Endothelial cell of umbilical vein (primary cell): Measurements from ENCODE around the gene FBXO24. TPM values are rescaled to one million over a fixed set of nuclear protein-coding genes. Genes with fewer than 3 reads are reported as not detected.

Experiments
- BruUV-seq: library from RNA; stranded (reverse); fragments of 400-500 nt; replicated peaks from 2 replicates; lab custom pipeline; 2021; lab: Mats Ljungman, UMichigan
- CTCF ChIA-PET: fragments of 300-600, 350-600 bp; sonication (Branson Sonifier 250); formaldehyde crosslinking; loops from one replicate; lab custom pipeline; 2021; ENCODE audit warnings: antibody characterized with exemption, inconsistent platforms; lab: Charles Lee
- POLR2A ChIA-PET: fragments of 300-600, 350-600 bp; sonication (Branson Sonifier 250); formaldehyde crosslinking; loops from one replicate; lab custom pipeline; 2021; ENCODE audit warnings: antibody characterized with exemption, inconsistent platforms; lab: Charles Lee
- DNase-seq: peaks from one replicate; pipeline ENCODE4 v3.0.0-alpha.2; 2011; ENCODE audit warnings: low read depth, low spot score
- FAIRE-seq: peaks from 2 replicates; lab custom pipeline; 2011; peaks lifted over from hg19 to GRCh38; lab: Jason Lieb, UNC
- H2AFZ ChIP-seq: 2 replicates; pipeline ENCODE4 v1.6.0; 2012; ENCODE audit warnings: low read depth, low read length, control low read depth, inconsistent platforms
- H3K27ac ChIP-seq: 2 replicates; pipeline ENCODE4 v1.5.1; 2011; ENCODE audit warnings: low read depth, mild to moderate bottlenecking, control low read depth, low read length, moderate library complexity; ENCODE audit not compliant: insufficient read depth
- H3K27me3 ChIP-seq, 2 experiments: 2 replicates each; pipeline versions ENCODE4 v1.6.0 to v1.6.1; 2011; ENCODE audit warnings: low read length in 2 of 2, mixed read lengths in 1 of 2; ENCODE audit not compliant: control insufficient read depth in 2 of 2, insufficient read depth in 2 of 2
- H3K36me3 ChIP-seq, 2 experiments: 2 replicates in 1 of 2; 3 replicates in 1 of 2; pipeline ENCODE4 v1.5.1; 2011; ENCODE audit warnings: low read length in 2 of 2, mild to moderate bottlenecking in 1 of 2, moderate library complexity in 1 of 2; ENCODE audit not compliant: control insufficient read depth in 2 of 2, insufficient read depth in 2 of 2; ENCODE audit errors: extremely low read depth in 1 of 2
- H3K4me1 ChIP-seq: 3 replicates; pipeline ENCODE4 v1.5.1; 2011; ENCODE audit warnings: mild to moderate bottlenecking, low read length; ENCODE audit not compliant: control insufficient read depth, insufficient read depth; ENCODE audit errors: extremely low read depth
- H3K4me2 ChIP-seq: 2 replicates; pipeline ENCODE4 v1.6.1; 2011; ENCODE audit warnings: low read length, control low read depth, mixed read lengths; ENCODE audit not compliant: insufficient read depth
- H3K4me3 ChIP-seq, 3 experiments: fragments of 200-600 bp in 1 of 3; sonication (generic), shearing (Covaris generic) in 1 of 3; replicated peaks in 1 of 3; 2 replicates each; pipeline ENCODE4 v1.5.1; 2011 to 2016; ENCODE audit warnings: control low read depth in 3 of 3, low read length in 3 of 3, mild to moderate bottlenecking in 2 of 3, inconsistent platforms in 1 of 3, low read depth in 1 of 3, moderate library complexity in 1 of 3; ENCODE audit not compliant: insufficient read depth in 1 of 3
- H3K79me2 ChIP-seq: 2 replicates; pipeline ENCODE4 v1.6.0; 2012; ENCODE audit warnings: low read length, inconsistent platforms; ENCODE audit not compliant: control insufficient read depth, insufficient read depth
- H3K9ac ChIP-seq: replicated peaks from 2 replicates; pipeline ENCODE3; 2011; ENCODE audit warnings: low read length, control low read depth; ENCODE audit not compliant: insufficient read depth; ENCODE audit errors: extremely low read depth
- H3K9me1 ChIP-seq: replicated peaks from 3 replicates; pipeline ENCODE4 v1.6.0; 2011; ENCODE audit warnings: mild to moderate bottlenecking, low read length; ENCODE audit not compliant: control insufficient read depth, insufficient read depth; ENCODE audit errors: extremely low read depth
- H3K9me3 ChIP-seq: replicated peaks from 2 replicates; pipeline ENCODE4 v1.5.1; 2012; ENCODE audit warnings: low read length, inconsistent platforms; ENCODE audit not compliant: control insufficient read depth, insufficient read depth
- H4K20me1 ChIP-seq: replicated peaks from 2 replicates; pipeline ENCODE3; 2011; ENCODE audit warnings: mild to moderate bottlenecking, low read length; ENCODE audit not compliant: control insufficient read depth, insufficient read depth; ENCODE audit errors: extremely low read depth
- EZH2 ChIP-seq: IDR thresholded peaks from 2 replicates; pipeline ENCODE4 v1.6.1; 2012; ENCODE audit warnings: borderline replicate concordance, low read depth, mild to moderate bottlenecking, moderate library complexity, low read length, inconsistent platforms; ENCODE audit not compliant: severe bottlenecking
- FOS ChIP-seq: IDR thresholded peaks from 2 replicates; pipeline ENCODE4 v1.6.1; 2011; ENCODE audit warnings: mild to moderate bottlenecking, low read length, moderate library complexity, borderline replicate concordance; ENCODE audit not compliant: insufficient read depth
- GATA2 ChIP-seq: IDR thresholded peaks from 2 replicates; pipeline ENCODE4 v1.7.0; 2011; ENCODE audit warnings: low read depth, mild to moderate bottlenecking, moderate library complexity, mixed read lengths, low read length; ENCODE audit not compliant: insufficient read length, insufficient read depth
- JUN ChIP-seq: IDR thresholded peaks from 2 replicates; pipeline ENCODE4 v1.6.1; 2011; ENCODE audit warnings: borderline replicate concordance, low read depth; ENCODE audit not compliant: insufficient read length, insufficient read depth
- MYC ChIP-seq: IDR thresholded peaks from one replicate; pipeline ENCODE4 v1.6.1; 2011; ENCODE audit warnings: mild to moderate bottlenecking, low read depth, low read length
- POLR2A ChIP-seq: IDR thresholded peaks from 2 replicates; pipeline ENCODE4 v1.6.1; 2012; ENCODE audit warnings: low read depth, mild to moderate bottlenecking, control low read depth, low read length
- POLR2AphosphoS5 ChIP-seq: IDR thresholded peaks from 2 replicates; pipeline ENCODE4 v1.6.1; 2012; ENCODE audit warnings: low read depth, mild to moderate bottlenecking, control low read depth, low read length, moderate library complexity; ENCODE audit not compliant: insufficient read depth
- dilution Hi-C: fragments of 300-500 bp; cut with MboI; formaldehyde crosslinking; loops from one replicate; pipeline ENCODE4 v1.15.0; 2019; ENCODE audit warnings: low sequenced_read_pairs; ENCODE audit not compliant: extremely low pct_ligation_motif_present
- intact Hi-C: fragments of 100-400 bp; cut with micrococcal nuclease; formaldehyde crosslinking; loops from one replicate; pipeline ENCODE4 v1.10.0; 2022
- polyA plus RNA-seq, 4 experiments: library from polyadenylated mRNA; depleted of rRNA in 3 of 4; stranded (reverse) in 3 of 4; unstranded in 1 of 4; fragments of >200 nt; gene quantifications; 2 replicates each; pipeline versions ENCODE4 v1.2.1 to v1.2.3, GENCODE V29; 2011 to 2012; ENCODE audit warnings: missing spikeins in 1 of 4
- total RNA-seq: library from RNA; stranded (reverse); gene quantifications from 2 replicates; pipeline ENCODE4 v1.2.3, GENCODE V29; 2021
- TF ChIP-seq, protein P1 (sequence below), 2 donors: IDR thresholded peaks; 1 replicate in 1 of 2; 2 replicates in 1 of 2; pipeline ENCODE4 v1.5.1; 2011; ENCODE audit warnings: low read length in 2 of 2, mild to moderate bottlenecking in 2 of 2, moderate library complexity in 2 of 2, control low read depth in 1 of 2, inconsistent platforms in 1 of 2, low read depth in 1 of 2; ENCODE audit not compliant: insufficient read depth in 1 of 2; ENCODE audit errors: extremely low read depth in 1 of 2
- TF ChIP-seq, protein P2 (sequence below): IDR thresholded peaks from 2 replicates; pipeline ENCODE4 v1.6.1; 2011; ENCODE audit not compliant: insufficient read depth, insufficient read length

FBXO24 gene
- total and polyA plus RNA-seq, 2 donors (not counting 3 experiments of a cell fraction or from before 2014, with no cell fraction given), result 0.37 to 0.38 TPM

DNA sequence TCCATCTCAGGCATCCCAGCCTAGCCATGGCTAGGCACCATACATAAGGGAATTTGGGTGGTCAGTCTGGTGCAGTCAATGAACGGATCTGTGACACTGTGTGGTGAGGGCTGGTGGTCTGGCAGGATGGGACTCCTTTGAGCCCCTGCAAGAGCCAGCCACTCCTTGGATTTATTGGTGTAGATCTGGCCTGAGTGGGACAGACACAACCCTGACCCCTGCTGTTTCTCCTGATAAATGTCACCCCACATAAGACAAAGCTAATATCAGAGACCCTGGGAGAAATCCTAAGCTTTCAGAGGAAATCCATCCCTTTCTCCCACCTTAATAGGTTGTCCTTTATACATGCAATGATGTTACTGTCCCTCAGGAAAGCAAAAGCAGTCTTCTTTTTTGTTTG, 2.3 kb downstream of the FBXO24 start:
- peaks cover 15% of the 10 kb centered on the region for H3K79me2 ChIP-seq
- dilution Hi-C loops (no loop called here), intact Hi-C loops (loop anchor here (1.0 to 10.0 kb wide), 3 partner anchors 24 to 276 kb away; partner anchors contain the start of genes GIGYF1 and TRIP6)
- no peak overlapping the region for H2AFZ ChIP-seq
- FAIRE-seq, result peak; percentile 84
- peaks cover 0 to 4% of the 10 kb centered on the region in 2 experiments for H3K27me3 ChIP-seq
- no peaks in the 10 kb centered on the region for H3K9me1 ChIP-seq
- TF ChIP-seq, protein P1, sequence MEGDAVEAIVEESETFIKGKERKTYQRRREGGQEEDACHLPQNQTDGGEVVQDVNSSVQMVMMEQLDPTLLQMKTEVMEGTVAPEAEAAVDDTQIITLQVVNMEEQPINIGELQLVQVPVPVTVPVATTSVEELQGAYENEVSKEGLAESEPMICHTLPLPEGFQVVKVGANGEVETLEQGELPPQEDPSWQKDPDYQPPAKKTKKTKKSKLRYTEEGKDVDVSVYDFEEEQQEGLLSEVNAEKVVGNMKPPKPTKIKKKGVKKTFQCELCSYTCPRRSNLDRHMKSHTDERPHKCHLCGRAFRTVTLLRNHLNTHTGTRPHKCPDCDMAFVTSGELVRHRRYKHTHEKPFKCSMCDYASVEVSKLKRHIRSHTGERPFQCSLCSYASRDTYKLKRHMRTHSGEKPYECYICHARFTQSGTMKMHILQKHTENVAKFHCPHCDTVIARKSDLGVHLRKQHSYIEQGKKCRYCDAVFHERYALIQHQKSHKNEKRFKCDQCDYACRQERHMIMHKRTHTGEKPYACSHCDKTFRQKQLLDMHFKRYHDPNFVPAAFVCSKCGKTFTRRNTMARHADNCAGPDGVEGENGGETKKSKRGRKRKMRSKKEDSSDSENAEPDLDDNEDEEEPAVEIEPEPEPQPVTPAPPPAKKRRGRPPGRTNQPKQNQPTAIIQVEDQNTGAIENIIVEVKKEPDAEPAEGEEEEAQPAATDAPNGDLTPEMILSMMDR (IDR thresholded peaks at IDR 0.05; ENCODE audit: extremely low read depth in 1 of 2, insufficient read depth in 1 of 2, low read depth in 1 of 2, low read length in 2 of 2), result peak; percentile 32 to 41
- TF ChIP-seq POLR2AphosphoS5, result no peak
- H3K9ac ChIP-seq, result no peak overlapping the region
- no peak overlapping the region for H3K4me2 ChIP-seq
- no TSS peak for BruUV-seq
- ChIA-PET CTCF (interaction anchor here (0.6 to 3.8 kb wide), 36 partner anchors 8 to 264 kb away, joined by 3 to 34 read pairs (median 4); partner anchors contain the start of genes AGFG2, MOSPD3, PCOLCE and SLC12A9), POLR2A (no interaction called here)
- no peak overlapping the region for H3K27ac ChIP-seq
- H3K9me3 ChIP-seq, result no peaks in the 10 kb centered on the region
- no peaks in the 10 kb centered on the region for H3K36me3 ChIP-seq
- no peaks in the 10 kb centered on the region for H4K20me1 ChIP-seq
- no peak overlapping the region for H3K4me3 ChIP-seq
- DNase-seq, result peak; percentile 41
- H3K4me1 ChIP-seq, result peaks cover 22% of the 10 kb centered on the region

DNA sequence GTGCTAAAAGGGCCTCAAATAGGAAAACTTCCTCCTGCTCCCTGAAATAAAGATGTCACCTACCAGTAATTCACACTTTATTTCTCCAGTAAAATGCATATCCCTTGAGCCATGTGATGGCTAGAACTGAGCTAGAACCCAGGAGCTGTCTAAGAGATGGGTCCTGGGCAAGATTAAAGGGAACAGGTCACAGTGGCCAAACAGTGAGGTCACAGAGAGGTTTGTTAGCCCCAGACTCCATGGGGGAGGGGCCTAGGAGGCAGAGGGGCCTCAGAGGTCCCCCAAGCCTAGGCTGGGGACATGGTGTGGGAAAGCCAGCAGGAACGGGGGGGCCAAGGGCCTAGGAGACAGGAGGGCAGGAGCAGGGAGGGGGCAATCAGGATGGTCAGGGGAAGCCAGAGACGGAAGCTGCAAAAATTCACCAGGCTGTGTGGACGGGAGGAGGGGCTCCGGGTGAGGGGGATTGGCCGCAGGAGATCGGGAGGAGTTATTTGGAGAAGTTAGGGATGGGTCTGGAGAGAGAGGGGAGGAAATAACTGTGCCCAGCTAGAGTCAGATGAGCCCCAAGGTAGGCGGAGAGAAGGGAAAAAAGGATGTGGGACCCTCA, 3.3 kb downstream of the FBXO24 start:
- TF ChIP-seq POLR2AphosphoS5 (no peak), EZH2 (no peak), GATA2 (no peak), POLR2A (no peak), JUN (no peak), FOS (no peak), MYC (no peak)
- TF ChIP-seq, protein P1 (IDR thresholded peaks at IDR 0.05; ENCODE audit: extremely low read depth in 1 of 2, insufficient read depth in 1 of 2, low read depth in 1 of 2, low read length in 2 of 2), result no peak
- TF ChIP-seq, protein P2, sequence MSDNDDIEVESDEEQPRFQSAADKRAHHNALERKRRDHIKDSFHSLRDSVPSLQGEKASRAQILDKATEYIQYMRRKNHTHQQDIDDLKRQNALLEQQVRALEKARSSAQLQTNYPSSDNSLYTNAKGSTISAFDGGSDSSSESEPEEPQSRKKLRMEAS, result no peak
- Histone ChIP-seq H3K27me3 (peaks cover 0 to 4% of the 10 kb centered on the region in 2 experiments), H3K9me1 (no peaks in the 10 kb centered on the region), H3K79me2 (peaks cover 14% of the 10 kb centered on the region), H3K27ac (no peak overlapping the region), H3K4me2 (no peak overlapping the region), H3K36me3 (no peaks in the 10 kb centered on the region), H3K9ac (no peak overlapping the region), H3K9me3 (no peaks in the 10 kb centered on the region), H4K20me1 (no peaks in the 10 kb centered on the region), H2AFZ (no peak overlapping the region), H3K4me3 (no peak overlapping the region), H3K4me1 (peaks cover 14% of the 10 kb centered on the region)
- POLR2A ChIA-PET, result no interaction called here
- dilution Hi-C loops (no loop called here), intact Hi-C loops (loop anchor here (5.0 to 10.0 kb wide), 2 partner anchors 103 to 275 kb away; partner anchors contain the start of genes GIGYF1 and TRIP6)
- BruUV-seq, result no TSS peak
- CTCF ChIA-PET, result interaction anchor here (0.7 to 3.8 kb wide), 16 partner anchors 9 to 263 kb away, joined by 3 to 34 read pairs (median 6); partner anchors contain the start of genes PCOLCE, SLC12A9 and TSC22D4
- FAIRE-seq, result no peak
- no peak for DNase-seq
